Mucosa of descending colon (tissue), 3 donors: ENCODE measurements around the gene NMB. TPM values are rescaled to one million over a fixed set of nuclear protein-coding genes. Genes with fewer than 3 reads are reported as not detected.
A peak's percentile ranks its signal among the peaks of the same experiment; 100 is the strongest.

Experiments
- ATAC-seq: fragments of 200-7000 bp; cut with Tn5 transposase; one replicate; pipeline ENCODE4 v1.9.1; 2020; ENCODE audit warnings: mild to moderate bottlenecking, moderate library complexity
- DNase-seq, 3 donors: peaks; one replicate each; pipeline ENCODE4 v3.0.0-alpha.2; 2020
- H3K36me3 ChIP-seq: fragments of 200-600 bp; one replicate; pipeline ENCODE4 v1.8.0; 2021; ENCODE audit warnings: low read depth, mild to moderate bottlenecking
- H3K4me1 ChIP-seq: fragments of 200-600 bp; one replicate; pipeline ENCODE4 v1.8.0; 2021; ENCODE audit warnings: low read depth, mild to moderate bottlenecking
- H3K4me3 ChIP-seq: fragments of 200-600 bp; one replicate; pipeline ENCODE4 v1.8.0; 2021; ENCODE audit warnings: mild to moderate bottlenecking
- H3K9me3 ChIP-seq: fragments of 200-600 bp; one replicate; pipeline ENCODE4 v1.8.0; 2021; ENCODE audit warnings: mild to moderate bottlenecking
- CTCF ChIP-seq: fragments of 200-600 bp; IDR thresholded peaks from one replicate; pipeline ENCODE4 v1.8.0; 2022; ENCODE audit warnings: antibody characterized with exemption, mild to moderate bottlenecking
- intact Hi-C, 2 donors: fragments of 100-400 bp; cut with DNase I in 1 of 2; cut with micrococcal nuclease in 1 of 2; formaldehyde crosslinking; loops; one replicate each; pipeline versions ENCODE4 v1.11.0 to v1.11.1; 2022; cut with DNase I, micrococcal nuclease
- total RNA-seq, 3 donors: library from RNA; stranded (reverse); fragmentation: NEBNext Ultra II Directional in 2 of 3; extraction: Animal tissue kit (Norgen Biotek cat#: 25700) in 2 of 3; gene quantifications; one replicate each; pipeline versions ENCODE4 v1.2.1 to v1.2.4, GENCODE V29; 2021 to 2023
- donor health status: DM: no; HTN: no; CAD: no; lungs with moderate emphysema.
- donor health status: DM: no; HTN: no; CAD: no.
- donor health status: DM: no; HTN: yes; CAD: no.

The NMB gene
- total RNA-seq, 3 donors from 2014 or later = 1.5 to 4.0 (median 3.9) TPM

DNA sequence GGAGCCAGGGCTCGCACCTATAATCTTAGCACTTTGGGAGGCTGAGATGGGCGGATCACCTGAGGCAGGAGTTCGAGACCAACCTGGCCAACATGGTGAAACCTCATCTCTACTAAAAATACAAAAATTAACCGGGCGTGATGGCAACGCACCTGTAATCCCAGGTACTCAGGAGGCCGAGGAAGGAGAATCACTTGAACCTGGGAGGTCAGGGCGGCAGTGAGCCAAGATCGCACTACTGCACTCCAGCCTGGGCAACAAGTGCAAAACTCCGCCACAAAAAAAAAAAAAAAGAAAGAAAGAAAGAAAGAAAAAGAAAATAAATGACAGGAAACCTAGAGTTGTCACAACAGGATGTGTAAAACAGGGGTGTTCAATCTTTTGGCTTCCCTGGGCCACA lies 3.0 kb upstream of the NMB start:
- DNase-seq = no peak
- no peak for TF ChIP-seq CTCF
- Histone ChIP-seq H3K36me3 (no peaks in the 10 kb centered on the region), H3K9me3 (no peaks in the 10 kb centered on the region), H3K4me1 (peaks cover 4% of the 10 kb centered on the region), H3K4me3 (no peak overlapping the region)
- ATAC-seq = no peak
- intact Hi-C loops = no loop called here

GRCh38 chr15:84659904-84660781 lies 2.1 kb upstream of the NMB start:
- intact Hi-C loops = no loop called here
- Histone ChIP-seq H3K9me3 (no peaks in the 10 kb centered on the region), H3K36me3 (no peaks in the 10 kb centered on the region), H3K4me1 (peaks cover 5% of the 10 kb centered on the region), H3K4me3 (no peak overlapping the region)
- ATAC-seq (no peak), DNase-seq (no peak)
- TF ChIP-seq CTCF = no peak

DNA sequence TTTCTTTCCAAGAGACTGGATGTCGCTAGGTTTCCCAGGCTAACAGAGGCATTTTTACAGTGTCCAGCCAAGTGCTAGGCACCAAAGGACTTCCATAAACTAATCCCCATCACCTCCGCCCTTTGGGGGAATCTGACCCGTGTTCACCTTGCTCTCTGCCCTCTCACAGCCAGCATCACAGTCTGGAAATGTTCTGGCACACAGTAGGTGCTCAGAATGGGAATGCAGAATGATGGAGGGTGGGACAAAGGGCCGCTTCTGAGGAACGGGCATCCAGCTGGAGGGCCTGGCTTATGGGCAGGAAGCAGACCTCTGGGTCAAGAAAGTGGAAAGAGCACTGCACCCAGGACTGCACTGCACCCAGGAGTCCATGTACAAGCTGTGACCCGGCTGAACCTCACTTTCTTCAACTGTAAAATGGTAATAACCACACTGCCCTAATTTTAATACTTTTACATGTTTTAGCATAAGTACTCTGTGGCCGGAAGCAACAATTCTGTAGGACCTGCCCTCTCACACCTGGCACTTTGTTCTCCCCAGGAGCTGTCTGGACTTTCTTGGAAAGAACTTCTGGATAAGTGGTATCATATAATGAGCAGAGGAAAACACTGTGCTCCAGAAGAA lies 901 bp upstream of the NMB start:
- DNase-seq = no peak
- H3K4me1 ChIP-seq = peaks cover 9% of the 10 kb centered on the region
- H3K4me3 ChIP-seq = no peak overlapping the region
- no peaks in the 10 kb centered on the region for H3K9me3 ChIP-seq
- no peaks in the 10 kb centered on the region for H3K36me3 ChIP-seq
- ATAC-seq = no peak
- intact Hi-C loops = no loop called here
- no peak for TF ChIP-seq CTCF

DNA sequence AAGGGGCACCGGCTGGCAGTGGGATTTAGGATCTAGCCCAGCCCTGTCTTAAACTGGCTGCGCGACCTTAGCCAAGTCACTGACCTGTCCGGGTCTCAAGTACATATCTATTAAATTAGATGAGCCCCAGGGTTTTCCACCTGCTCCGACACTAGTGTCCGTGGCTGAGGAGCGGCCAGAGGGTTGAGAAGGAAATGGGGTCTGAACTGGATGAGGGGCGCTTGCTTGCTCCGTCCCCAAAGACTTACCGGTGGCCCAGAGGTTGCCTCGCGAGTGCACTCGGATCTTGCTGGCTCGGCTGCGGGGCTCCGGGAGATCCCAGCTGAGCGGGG lies 285 bp downstream of the NMB start:
- DNase-seq (peak in 1 of 3 donors; percentile 16), ATAC-seq (no peak)
- Histone ChIP-seq H3K4me1 (peaks cover 15% of the 10 kb centered on the region), H3K4me3 (peak overlapping the region; percentile 13), H3K36me3 (no peaks in the 10 kb centered on the region), H3K9me3 (no peaks in the 10 kb centered on the region)
- intact Hi-C loops = no loop called here
- TF ChIP-seq CTCF = no peak

DNA sequence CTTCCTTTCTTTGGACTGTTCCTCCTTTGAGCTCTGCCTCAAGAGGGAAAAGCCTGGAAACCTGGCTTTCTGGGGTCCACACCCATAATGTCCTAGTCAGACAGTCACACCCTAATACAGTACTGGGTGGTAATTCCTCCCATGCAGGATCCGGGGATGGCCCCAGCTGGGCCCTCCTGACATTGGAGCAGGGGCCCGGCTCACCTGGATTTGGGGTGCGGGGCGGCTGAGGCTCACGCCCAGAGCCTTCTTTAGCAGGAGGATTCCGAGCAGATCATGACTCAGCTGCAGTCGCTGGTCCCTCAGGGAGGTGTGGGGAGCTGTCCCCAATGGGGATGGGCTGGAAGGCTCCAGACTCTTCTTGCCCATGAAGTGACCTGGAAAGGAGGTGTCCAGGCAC lies 1.0 kb downstream of the NMB start:
- Histone ChIP-seq H3K9me3 (no peaks in the 10 kb centered on the region), H3K4me1 (peaks cover 15% of the 10 kb centered on the region), H3K36me3 (no peaks in the 10 kb centered on the region), H3K4me3 (no peak overlapping the region)
- no peak for TF ChIP-seq CTCF
- no peak for ATAC-seq
- intact Hi-C loops = no loop called here
- DNase-seq = no peak
